Pancreas (tissue), 10 donors: ENCODE results near the gene ARRDC5. TPM values are rescaled to one million over a fixed set of nuclear protein-coding genes. Genes with fewer than 3 reads are reported as not detected.

Experiments
- ATAC-seq, 4 donors: fragments of 200-7000 bp; cut with Tn5 transposase; one replicate each; pipeline versions ENCODE4 v1.8.0 to v1.9.1; 2020; ENCODE audit warnings: mild to moderate bottlenecking in 4 of 4, moderate library complexity in 4 of 4
- DNase-seq, 6 donors: peaks; one replicate each; pipeline ENCODE4 v3.0.0-alpha.2; 2020
- FAIRE-seq: peaks from 2 replicates; lab custom pipeline; 2012; peaks lifted over from hg19 to GRCh38; lab: Jason Lieb, UNC
- H3K27ac ChIP-seq, 4 donors: fragments of 200-600 bp; sonication (generic); 1 replicate in 3 of 4; 2 replicates in 1 of 4; pipeline versions ENCODE4 v1.5.0 to v1.8.0; 2020
- H3K27me3 ChIP-seq, 4 donors: fragments of 200-600 bp; one replicate each; pipeline ENCODE4 v1.8.0; 2021
- H3K36me3 ChIP-seq, 3 donors: fragments of 200-600 bp; sonication (generic) in 1 of 3; one replicate each; pipeline versions ENCODE4 v1.5.0 to v1.8.0; 2020 to 2021
- H3K4me1 ChIP-seq, 3 donors: fragments of 200-600 bp; one replicate each; pipeline ENCODE4 v1.8.0; 2021
- H3K4me3 ChIP-seq, 4 donors: fragments of 200-600 bp; sonication (generic) in 2 of 4; one replicate each; pipeline versions ENCODE4 v1.5.0 to v1.8.0; 2020 to 2021
- H3K9me3 ChIP-seq, 4 donors: fragments of 200-600 bp; one replicate each; pipeline ENCODE4 v1.8.0; 2021
- WGBS, 2 donors: extraction: QIAGEN DNeasy Blood & Tissue Kit; methylation state at CpG; one replicate each; pipeline ENCODE4 v1.1.7; 2013; 5-methylcytosine and 5-hydroxymethylcytosine counted together
- intact Hi-C, 3 donors: fragments of 100-400 bp; cut with DNase I; formaldehyde crosslinking; loops; one replicate each; pipeline versions ENCODE4 v1.11.1 to v1.14.2; 2022
- polyA plus RNA-seq, 2 donors: library from polyadenylated mRNA; stranded (reverse); fragments of 200-250 nt; gene quantifications; one replicate each; pipeline ENCODE4 v1.2.3, GENCODE V29; 2013
- total RNA-seq, 6 donors: library from RNA; stranded (reverse); fragmentation: NEBNext Ultra II Directional in 4 of 6; extraction: Animal tissue kit (Norgen Biotek cat#: 25700) in 4 of 6; gene quantifications; one replicate each; pipeline versions ENCODE4 v1.2.1 to v1.2.4, GENCODE V29; 2021 to 2023
- TF ChIP-seq, protein P1 (sequence below), 4 donors: fragments of 200-600 bp; sonication (generic) in 3 of 4; IDR thresholded peaks; one replicate each; pipeline versions ENCODE4 v1.5.0 to v1.8.0; 2021; ENCODE audit warnings: antibody characterized with exemption in 4 of 4
- donor health status: healthy with polysubstance abuse.
- donor health status: DM: no; HTN: no; CAD: no; lungs with moderate emphysema.
- donor health status: DM: no; HTN: no; CAD: no.
- donor health status: control.
- donor health status: control.
- donor health status: Bipolar disorder and iron deficiency.
- donor health status: DM: yes; HTN: yes; CAD: no.
- donor health status: DM: no; HTN: no; CAD: no.
- donor health status: DM: no; HTN: no; CAD: no.
- donor health status: DM: yes; HTN: yes; CAD: no.

The ARRDC5 gene
- total and polyA plus RNA-seq, 8 donors: 0.09 to 0.15 (median 0.13) TPM; not detected in 4

DNA sequence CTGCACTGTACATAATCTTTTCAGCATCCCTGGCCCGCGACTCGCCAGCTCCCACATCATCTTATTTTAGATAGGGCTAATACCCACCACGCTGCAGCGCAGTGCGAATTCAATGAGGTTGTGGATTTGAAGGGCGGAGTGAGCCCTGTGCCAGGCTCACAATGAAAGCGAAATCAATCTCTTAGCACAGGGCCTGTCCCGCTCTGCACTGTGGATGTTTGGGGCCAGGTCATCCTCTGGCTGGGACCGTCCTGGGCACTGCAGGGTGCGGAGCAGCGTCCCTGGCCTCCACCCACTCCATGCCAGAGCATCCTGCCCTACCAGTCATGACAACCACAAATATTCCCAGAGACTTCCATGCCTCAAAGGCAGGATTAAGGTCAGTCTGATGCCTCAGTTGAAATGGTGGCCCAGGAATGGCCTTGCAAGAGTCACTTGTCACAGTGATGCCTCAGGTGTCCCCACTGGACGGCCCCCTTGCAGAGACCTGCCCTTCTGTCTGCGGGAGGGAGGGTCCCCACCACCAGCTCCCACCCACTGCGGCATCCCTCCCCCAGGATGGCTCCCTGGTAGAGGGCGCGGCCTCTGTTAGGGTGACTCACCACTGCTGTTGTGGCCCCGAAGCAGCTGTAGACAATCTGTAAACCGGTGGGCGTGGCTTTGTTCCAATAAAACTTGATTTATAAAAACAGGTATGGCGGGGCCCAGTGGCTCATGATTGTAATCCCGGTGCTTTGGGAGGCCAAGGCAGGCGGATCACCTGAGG lies 12.2 kb upstream of the ARRDC5 start:
- Histone ChIP-seq H3K4me3 (peak overlapping the region in 1 of 4 donors; percentile 23), H3K4me1 (peaks cover 0 to 11% (median 4%) of the 10 kb centered on the region in 3 donors), H3K36me3 (no peaks in the 10 kb centered on the region), H3K27me3 (no peaks in the 10 kb centered on the region), H3K27ac (no peak overlapping the region), H3K9me3 (no peaks in the 10 kb centered on the region)
- ATAC-seq: peak in 2 of 4 donors; percentile 15 to 21
- WGBS, 2 donors: 82 to 89% methylated on average over 23 of the region's 23 CpGs
- DNase-seq: peak in 1 of 6 donors; percentile 51
- TF ChIP-seq, protein P1, sequence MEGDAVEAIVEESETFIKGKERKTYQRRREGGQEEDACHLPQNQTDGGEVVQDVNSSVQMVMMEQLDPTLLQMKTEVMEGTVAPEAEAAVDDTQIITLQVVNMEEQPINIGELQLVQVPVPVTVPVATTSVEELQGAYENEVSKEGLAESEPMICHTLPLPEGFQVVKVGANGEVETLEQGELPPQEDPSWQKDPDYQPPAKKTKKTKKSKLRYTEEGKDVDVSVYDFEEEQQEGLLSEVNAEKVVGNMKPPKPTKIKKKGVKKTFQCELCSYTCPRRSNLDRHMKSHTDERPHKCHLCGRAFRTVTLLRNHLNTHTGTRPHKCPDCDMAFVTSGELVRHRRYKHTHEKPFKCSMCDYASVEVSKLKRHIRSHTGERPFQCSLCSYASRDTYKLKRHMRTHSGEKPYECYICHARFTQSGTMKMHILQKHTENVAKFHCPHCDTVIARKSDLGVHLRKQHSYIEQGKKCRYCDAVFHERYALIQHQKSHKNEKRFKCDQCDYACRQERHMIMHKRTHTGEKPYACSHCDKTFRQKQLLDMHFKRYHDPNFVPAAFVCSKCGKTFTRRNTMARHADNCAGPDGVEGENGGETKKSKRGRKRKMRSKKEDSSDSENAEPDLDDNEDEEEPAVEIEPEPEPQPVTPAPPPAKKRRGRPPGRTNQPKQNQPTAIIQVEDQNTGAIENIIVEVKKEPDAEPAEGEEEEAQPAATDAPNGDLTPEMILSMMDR (IDR thresholded peaks at IDR 0.05): no peak
- no peak for FAIRE-seq
- intact Hi-C loops: loop anchor here in 1 of 3 donors (5.0 kb wide), 2 partner anchors 43 to 103 kb away; no protein-coding TSS in a partner anchor

DNA sequence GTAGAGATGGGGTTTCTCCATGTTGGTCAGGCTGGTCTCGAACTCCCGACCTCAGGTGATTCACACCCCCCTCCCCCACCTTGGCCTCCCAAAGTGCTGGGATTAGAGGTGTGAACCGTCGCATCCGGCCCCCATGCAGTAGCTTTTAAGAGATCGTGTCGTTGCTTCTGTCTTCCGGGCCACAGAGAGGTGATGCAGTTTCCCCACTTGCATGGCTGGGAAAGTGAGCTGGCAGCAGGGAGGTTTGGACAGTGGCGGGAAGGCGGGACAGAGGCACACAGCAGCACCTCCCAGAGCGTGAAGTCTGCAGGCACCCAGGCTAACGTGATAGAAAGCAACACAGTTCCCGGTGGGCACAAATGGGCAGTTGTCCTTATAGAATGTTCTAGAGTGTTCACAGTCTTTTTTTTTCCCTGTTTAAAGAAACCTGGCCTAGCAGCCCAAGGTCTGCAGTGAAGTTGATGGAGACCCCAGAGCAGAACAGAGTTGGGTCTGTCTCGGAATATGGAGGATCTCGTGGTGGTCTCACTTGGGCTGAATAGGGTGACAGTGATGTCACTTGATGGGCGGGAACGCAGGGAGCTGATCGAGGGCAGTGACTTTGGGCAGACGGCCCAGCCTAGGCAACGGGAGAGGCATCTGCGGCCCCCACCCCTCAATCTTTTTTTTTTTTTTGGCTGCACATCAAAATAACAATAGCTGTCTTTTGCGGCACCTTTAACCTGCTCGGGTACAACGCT lies 11.5 kb upstream of the ARRDC5 start:
- H3K27me3 ChIP-seq: no peaks in the 10 kb centered on the region
- peaks cover 0 to 11% (median 7%) of the 10 kb centered on the region in 3 donors for H3K4me1 ChIP-seq
- no peak for DNase-seq
- WGBS, 2 donors: 87 to 88% methylated on average over 24 of the region's 24 CpGs
- no peak for ATAC-seq
- no peak overlapping the region for H3K27ac ChIP-seq
- TF ChIP-seq, protein P1 (IDR thresholded peaks at IDR 0.05): no peak
- FAIRE-seq: no peak
- intact Hi-C loops: loop anchor here in 1 of 3 donors (5.0 kb wide), 2 partner anchors 42 to 102 kb away; no protein-coding TSS in a partner anchor
- H3K36me3 ChIP-seq: no peaks in the 10 kb centered on the region
- H3K9me3 ChIP-seq: no peaks in the 10 kb centered on the region
- peak overlapping the region in 1 of 4 donors; percentile 23 for H3K4me3 ChIP-seq

DNA sequence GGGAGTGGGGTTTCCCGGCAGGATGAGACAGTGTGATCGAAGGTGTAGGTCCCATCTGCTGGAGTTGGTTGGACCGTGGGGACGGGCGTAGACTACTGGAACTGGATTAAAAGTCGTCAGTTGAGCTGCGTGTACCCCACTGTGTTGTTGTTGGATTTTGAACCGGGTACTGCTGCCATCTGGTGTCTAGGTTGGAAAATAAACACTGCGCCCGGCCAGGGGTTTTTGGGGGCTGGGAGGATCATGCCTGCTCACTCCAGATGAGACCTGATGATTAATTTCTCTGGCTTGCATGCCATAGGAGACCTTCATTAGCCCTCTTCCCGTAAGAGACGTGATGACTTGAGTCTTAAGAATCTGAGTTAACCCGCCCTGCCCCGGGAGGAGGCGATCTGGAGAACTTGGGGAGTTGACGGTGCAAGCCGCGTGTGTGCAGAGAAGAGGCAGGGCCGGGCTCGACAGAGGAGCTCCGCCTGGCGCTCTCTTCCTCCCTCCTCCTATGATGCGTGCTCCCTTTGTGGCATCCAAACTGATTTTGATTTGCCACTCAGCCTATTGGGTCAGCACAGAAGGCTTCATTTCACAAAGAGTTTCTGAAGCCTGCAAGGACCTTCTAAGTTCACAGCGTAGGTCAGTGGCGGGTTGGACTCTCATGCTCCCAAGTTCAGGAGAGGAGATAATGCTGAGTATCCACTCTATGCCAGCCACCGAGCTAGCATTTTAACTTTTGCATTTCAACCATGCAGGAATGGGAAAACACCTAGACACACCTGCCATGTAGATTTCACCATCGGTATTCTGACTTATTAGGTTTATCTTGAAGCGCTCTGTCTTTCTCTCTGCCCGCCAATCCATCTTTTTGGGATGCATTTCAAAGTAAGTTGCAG lies 9.3 kb upstream of the ARRDC5 start:
- 23 to 25% methylated on average over 29 of the region's 29 CpGs for WGBS, 2 donors
- TF ChIP-seq, protein P1 (IDR thresholded peaks at IDR 0.05): peak in 3 of 4 donors; percentile 33 to 36 (median 35)
- no peak overlapping the region for H3K27ac ChIP-seq
- DNase-seq: peak in 3 of 6 donors; percentile 44 to 70 (median 61)
- ATAC-seq: peak; percentile 27 to 74 (median 58)
- no peaks in the 10 kb centered on the region for H3K27me3 ChIP-seq
- no peak for FAIRE-seq
- intact Hi-C loops: loop anchor here in 1 of 3 donors (5.0 kb wide), 2 partner anchors 40 to 100 kb away; no protein-coding TSS in a partner anchor
- H3K36me3 ChIP-seq: no peaks in the 10 kb centered on the region
- peaks cover 0 to 11% (median 9%) of the 10 kb centered on the region in 3 donors for H3K4me1 ChIP-seq
- H3K4me3 ChIP-seq: peak overlapping the region in 1 of 4 donors; percentile 12
- no peaks in the 10 kb centered on the region for H3K9me3 ChIP-seq

DNA sequence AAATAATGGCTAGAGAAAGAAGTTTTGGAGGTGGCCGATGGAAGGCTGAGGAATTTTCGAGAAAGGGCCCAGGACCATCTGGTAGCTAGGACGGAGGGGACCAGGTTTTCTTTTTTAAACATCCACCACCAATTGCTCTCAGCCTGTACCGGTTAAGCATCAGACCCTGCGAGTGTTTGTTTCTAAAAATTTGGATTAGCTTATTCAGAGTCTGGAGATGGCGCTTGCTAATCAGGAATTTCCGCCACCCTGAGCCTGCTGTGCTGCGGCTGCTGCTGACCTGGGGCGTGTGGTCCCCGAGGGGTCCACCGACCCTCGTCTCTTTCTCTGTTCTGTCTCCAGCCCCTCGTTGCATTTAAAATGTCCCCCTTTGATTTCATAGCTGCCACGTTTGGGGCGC lies 8.6 kb upstream of the ARRDC5 start:
- Histone ChIP-seq H3K4me3 (peak overlapping the region in 1 of 4 donors; percentile 1), H3K36me3 (no peaks in the 10 kb centered on the region), H3K4me1 (peaks cover 0 to 11% (median 9%) of the 10 kb centered on the region in 3 donors), H3K9me3 (no peaks in the 10 kb centered on the region), H3K27me3 (no peaks in the 10 kb centered on the region), H3K27ac (no peak overlapping the region)
- 52 to 53% methylated on average over 15 of the region's 15 CpGs for WGBS, 2 donors
- FAIRE-seq: no peak
- TF ChIP-seq, protein P1 (IDR thresholded peaks at IDR 0.05): no peak
- ATAC-seq: no peak
- intact Hi-C loops: loop anchor here in 1 of 3 donors (5.0 kb wide), 2 partner anchors 39 to 99 kb away; no protein-coding TSS in a partner anchor
- DNase-seq: no peak
